NCI-H2107 (cell line): ENCODE data around the gene KPNA5.
A peak's percentile ranks its signal among the peaks of the same experiment; 100 is the strongest.
"Not testable (repeated sequence)": the region's sequence is repeated elsewhere in the genome, so short reads cannot be mapped to it uniquely, and the experiment has no call there.

ENCODE experiments used
- DNase-seq: peaks from one replicate; lab custom pipeline; 2025; lab: John Stamatoyannopoulos, UW

KPNA5 gene

GRCh38 chr6:116680880-116681672, at the start of gene KPNA5:
KPNA5 (plus strand) TSS chr6:116681211; CDS start chr6:116681335, 124 bp downstream.
- peak; percentile 83 for DNase-seq

DNA sequence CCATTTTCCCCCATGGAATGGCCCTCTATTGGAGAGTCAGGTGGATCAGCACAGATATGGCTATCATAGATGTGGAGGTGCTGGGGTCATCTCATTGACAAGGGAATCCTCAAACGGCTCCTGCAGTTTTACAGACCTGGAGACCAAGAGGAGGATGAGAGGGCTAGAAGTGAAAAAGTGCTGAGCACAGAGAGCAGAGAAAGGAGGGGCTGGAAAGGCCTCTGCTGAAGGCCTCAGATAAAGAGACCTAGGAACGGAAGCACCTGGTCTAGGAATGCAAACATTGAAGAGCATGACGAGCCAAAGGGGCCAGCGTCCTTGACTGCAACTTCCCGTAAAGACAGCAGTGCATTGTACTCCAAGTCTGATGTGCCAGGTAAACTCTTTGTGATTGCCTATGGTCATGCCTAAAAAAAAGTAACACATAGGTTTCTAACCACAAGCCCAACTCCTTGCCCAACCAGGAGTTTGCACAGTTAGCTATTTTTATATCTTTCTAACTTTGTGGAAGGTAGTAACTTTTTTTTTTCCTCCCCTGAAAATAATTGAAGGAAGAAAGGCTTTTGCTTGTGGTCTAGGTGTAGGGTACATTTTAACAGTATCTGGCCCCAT, 49.5 kb upstream of the KPNA5 start:
- no peak for DNase-seq

DNA sequence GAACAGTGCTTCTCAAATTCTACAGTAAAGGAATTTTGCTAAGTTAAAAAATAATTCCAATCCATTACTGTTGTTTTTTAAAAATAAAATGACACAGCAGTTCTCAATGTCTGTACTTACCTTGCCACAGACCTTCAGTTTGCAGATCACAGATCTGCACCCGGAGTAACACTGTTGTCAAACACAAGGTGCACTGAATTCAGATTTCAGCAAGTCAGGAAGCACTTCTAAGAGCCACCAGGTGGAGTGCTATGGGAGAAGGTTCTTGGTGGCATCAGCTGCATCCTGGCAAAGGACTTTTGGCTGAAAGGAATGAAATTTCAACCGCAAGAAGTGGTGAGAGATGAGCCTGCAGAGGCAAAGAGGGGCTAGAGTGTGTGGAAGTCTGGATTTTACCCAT, 47.3 kb upstream of the KPNA5 start:
- no peak for DNase-seq

GRCh38 chr6:116648156-116648555, 32.9 kb upstream of the KPNA5 start:
- DNase-seq, result no peak

- no peak for DNase-seq
Observed at GRCh38 chr6:116649129-116649528, 31.9 kb upstream of the KPNA5 start.

GRCh38 chr6:116651916-116652315, 29.1 kb upstream of the KPNA5 start:
- DNase-seq, result no peak

GRCh38 chr6:116661594-116661993, 19.4 kb upstream of the KPNA5 start:
- no peak for DNase-seq

- DNase-seq, result no peak
Observed at GRCh38 chr6:116662202-116662601, 18.8 kb upstream of the KPNA5 start.

DNA sequence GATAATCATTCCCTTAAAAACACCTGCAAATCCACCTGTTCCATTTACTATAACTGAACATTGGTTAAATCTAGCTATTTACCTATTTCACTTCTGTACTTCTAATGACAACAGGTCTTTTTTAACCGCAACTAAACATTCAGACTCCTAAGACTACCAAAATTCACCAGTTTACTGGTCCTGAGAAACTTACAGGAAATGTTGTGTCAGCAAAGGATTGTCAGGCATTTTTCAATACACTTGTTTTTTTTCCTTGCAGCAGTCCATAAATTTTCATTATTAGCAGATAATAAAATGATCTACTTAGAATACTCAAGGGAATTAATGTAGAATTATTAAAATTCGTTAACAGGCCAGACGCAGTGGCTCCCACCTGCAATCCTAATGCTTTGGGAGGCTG, 17.7 kb upstream of the KPNA5 start:
- no peak for DNase-seq

DNA sequence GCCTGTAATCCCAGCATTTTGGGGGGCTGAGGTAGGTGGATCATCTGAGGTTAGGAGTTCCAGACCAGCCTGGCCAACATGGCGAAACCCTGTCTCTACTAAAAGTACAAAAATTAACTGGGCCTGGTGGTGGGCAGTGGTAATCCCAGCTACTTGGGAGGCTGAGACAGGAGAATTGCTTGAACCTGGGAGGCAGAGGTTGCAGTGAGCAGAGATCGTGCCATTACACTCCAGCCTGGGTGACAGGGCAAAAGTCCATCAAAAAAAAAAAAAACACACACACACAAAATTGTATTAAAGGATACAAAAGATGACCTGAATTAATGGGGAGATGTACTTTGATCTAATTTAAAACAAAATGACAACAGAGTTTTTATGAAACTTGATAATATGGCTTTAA, 16.8 kb upstream of the KPNA5 start:
- not testable (repeated sequence) for DNase-seq

DNA sequence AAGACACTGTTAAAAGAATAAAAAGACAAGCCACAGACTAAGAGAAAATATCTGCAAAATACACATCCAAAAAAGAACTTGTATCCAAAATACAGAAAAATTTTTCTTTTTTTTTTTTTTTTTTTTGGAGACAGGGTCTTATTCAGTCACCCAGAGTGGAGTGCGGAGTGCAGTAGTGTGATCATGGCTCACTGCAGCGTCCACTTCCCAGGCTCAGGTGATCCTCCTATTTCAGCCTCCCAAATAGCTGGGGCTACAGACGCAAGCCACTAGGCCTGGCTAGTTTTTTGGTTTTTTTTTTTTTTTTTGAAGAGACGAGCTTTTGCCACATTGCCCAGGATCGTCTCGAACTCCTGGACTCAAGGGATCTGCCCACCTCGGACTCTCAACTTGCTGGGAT, 15.5 kb upstream of the KPNA5 start:
- DNase-seq, result no peak

DNA sequence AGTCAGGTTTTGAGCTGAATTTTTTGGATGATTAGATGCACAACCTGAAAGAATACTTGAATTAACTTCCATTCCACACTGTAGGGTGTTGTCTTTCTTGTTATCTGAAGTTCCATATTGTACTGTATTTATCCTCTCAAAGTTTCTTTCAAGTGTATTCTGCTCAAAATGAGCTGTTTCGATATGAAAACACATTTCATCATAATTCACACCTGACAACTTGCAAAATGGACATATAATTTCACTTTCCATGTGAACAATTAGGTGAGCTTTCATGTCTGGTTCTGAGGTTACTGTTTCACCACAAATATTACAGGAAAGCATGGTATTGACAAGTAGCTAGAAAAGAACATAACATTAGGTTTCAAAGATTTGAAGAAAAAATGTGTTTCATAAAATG, 14.1 kb upstream of the KPNA5 start:
- DNase-seq, result no peak

- DNase-seq, result no peak
Observed at GRCh38 chr6:116667623-116668022, 13.4 kb upstream of the KPNA5 start.

DNA sequence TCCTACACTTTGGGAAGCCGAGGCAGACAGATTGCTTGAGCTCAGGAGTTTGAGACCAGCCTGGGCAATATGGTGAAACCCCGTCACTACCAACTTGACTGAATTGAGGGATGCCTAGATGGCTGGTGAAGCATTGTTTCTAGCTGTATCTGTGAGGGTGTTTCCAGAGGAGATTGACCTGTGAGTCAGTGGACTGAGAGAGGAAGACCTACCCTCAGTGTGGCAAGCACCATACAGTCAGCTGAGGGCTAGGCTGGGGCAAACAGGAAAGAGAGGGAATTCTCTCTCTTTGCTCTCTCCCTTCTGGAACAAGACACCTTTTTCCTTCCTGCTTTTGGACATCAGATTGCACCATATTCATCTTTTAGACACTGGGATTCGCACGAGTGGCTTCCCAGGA, 8.7 kb upstream of the KPNA5 start:
- DNase-seq, result no peak

DNA sequence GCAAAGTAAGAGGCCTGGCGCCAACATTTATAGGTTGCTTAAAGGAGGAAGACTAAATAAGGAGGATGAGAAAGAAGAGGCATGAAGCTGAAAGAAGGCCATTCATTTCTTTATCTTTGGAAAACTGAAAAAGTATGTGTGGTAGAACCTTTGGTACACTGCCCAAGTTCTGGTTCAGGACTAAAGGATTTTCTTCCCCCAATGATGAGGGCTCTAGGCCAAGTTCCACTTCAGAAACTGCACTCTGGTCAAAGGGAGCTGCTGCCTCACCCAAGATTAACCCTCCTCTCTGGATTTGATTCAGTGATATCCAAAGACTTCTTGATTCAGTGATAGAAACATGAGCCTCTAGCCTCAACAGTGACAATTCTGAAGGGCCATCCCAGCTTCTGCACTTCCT, 5.0 kb upstream of the KPNA5 start:
- DNase-seq, result no peak

DNA sequence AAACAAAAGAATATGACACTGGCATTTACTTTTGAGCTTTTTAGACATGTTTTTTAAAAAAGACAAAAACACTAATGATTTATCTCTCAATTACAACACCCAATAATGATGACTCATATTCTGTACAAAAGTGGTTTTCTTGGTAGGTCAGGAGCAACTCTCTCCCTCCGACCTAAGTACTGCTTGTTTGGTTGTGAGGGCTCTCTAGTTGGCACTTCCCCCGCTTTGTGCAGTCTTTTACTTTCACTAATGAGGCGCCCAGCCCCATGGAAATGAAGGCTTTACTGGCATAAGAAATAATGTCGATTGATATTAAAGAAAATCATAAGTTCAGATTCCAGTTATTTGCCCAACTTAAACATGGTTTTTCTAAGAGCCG, 1.3 kb downstream of the KPNA5 start:
- DNase-seq, result no peak

- no peak for DNase-seq
Observed at GRCh38 chr6:116685437-116685993, 4.5 kb downstream of the KPNA5 start.

DNA sequence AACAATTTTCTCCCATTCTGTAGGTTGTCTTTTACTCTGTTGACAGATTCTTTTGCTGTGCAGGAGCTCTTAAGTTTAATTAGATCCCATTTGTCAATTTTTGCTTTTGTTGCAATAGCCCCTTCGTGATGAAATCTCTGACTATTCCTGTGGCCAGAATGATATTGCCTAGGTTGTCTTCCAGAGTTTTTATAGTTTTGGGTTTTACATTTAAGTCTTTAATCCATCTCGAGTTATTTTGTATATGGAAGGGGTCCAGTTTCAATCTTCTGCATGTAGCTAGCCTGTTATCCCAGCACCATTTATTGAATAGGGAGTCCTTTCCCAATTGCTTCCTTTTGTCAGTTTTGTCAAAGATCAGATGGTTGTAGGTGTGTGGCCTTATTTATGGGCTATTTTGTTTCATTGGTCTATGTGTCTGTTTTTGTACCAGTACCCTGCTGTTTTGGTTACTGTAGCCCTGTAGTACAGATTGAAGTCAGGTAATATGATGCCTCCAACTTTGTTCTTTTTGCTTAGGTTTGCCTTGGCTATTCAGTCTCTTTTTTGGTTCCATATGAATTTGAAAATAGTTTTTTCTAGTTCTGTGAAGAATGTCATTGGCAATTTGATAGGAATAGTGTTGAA, 5.6 kb downstream of the KPNA5 start:
- DNase-seq, result not testable (repeated sequence)

- DNase-seq, result no peak
Observed at GRCh38 chr6:116691154-116691553, 10.1 kb downstream of the KPNA5 start.

DNA sequence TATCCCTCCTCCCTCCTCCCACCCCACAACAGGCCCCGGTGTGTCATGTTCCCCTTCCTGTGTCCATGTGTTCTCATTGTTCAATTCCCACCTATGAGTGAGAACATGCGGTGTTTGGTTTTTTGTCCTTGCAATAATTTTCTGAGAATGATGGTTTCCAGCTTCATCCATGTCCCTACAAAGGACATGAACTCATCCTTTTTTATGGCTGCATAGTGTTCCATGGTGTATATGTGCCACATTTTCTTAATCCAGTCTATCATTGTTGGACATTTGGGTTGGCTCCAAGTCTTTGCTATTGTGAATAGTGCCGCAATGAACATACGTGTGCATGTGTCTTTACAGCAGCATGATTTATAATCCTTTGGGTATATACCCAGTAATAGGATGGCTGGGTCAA, 11.9 kb downstream of the KPNA5 start:
- not testable (repeated sequence) for DNase-seq

GRCh38 chr6:116693275-116693674, 12.3 kb downstream of the KPNA5 start:
- DNase-seq, result not testable (repeated sequence)

GRCh38 chr6:116695401-116695800, 14.4 kb downstream of the KPNA5 start:
- no peak for DNase-seq

DNA sequence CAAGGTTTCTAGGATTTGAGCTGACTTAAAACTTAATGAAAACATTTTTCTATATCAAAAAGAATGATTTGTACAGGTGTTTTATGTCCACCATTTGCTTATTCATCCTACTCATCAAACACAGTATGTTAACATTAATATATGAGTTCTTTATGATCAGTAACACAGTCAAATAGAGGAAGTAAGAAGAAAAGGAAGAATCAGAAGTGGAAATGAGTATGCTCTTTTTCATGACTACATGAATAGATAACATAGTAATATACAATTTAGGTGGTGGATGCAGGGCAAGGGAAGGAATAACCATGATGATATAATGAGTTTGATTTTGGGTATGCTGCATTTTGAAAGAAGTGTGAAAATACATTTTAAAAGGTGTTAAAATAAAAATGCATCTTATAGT, 16.5 kb downstream of the KPNA5 start:
- no peak for DNase-seq
